HEK293T (cell line): ENCODE measurements around the gene SDHB.

Experiments used
- CTCF ChIA-PET: fragments of 350-600 bp; formaldehyde crosslinking; extraction: SDS; loops from one replicate; lab custom pipeline; 2021; ENCODE audit warnings: antibody characterized with exemption, inconsistent platforms; lab: Yijun Ruan, JAX
- POLR2A ChIA-PET: fragments of 350-600 bp; formaldehyde crosslinking; extraction: SDS; loops from one replicate; lab custom pipeline; 2020; ENCODE audit warnings: antibody characterized with exemption, inconsistent platforms; lab: Yijun Ruan, JAX
- DNase-seq: peaks from one replicate; pipeline ENCODE4 v3.0.0; 2012; ENCODE audit warnings: mixed read lengths; ENCODE audit errors: extremely low spot score
- ARNT ChIP-seq: fragments of 450-650 bp; IDR thresholded peaks from 2 replicates; pipeline ENCODE4 v1.6.1; 2017; ENCODE audit warnings: mild to moderate bottlenecking
- BHLHE40 ChIP-seq: fragments of 450-650 bp; IDR thresholded peaks from 2 replicates; pipeline ENCODE4 v1.6.1; 2016; ENCODE audit warnings: mild to moderate bottlenecking, moderate library complexity, borderline replicate concordance
- CTBP1 ChIP-seq: fragments of 450-650 bp; IDR thresholded peaks from 2 replicates; pipeline ENCODE4 v1.6.1; 2016; ENCODE audit warnings: borderline replicate concordance
- ELF4 ChIP-seq: fragments of 450-650 bp; IDR thresholded peaks from 2 replicates; pipeline ENCODE4 v1.6.1; 2017; ENCODE audit warnings: antibody characterized with exemption
- FOXA1 ChIP-seq: fragments of 450-650 bp; IDR thresholded peaks from 2 replicates; pipeline ENCODE4 v1.6.1; 2016; ENCODE audit warnings: mild to moderate bottlenecking
- FOXK2 ChIP-seq: fragments of 450-650 bp; IDR thresholded peaks from 2 replicates; pipeline ENCODE4 v1.6.1; 2016; ENCODE audit warnings: mild to moderate bottlenecking
- FOXM1 ChIP-seq: fragments of 450-650 bp; IDR thresholded peaks from 2 replicates; pipeline ENCODE4 v1.6.1; 2017; ENCODE audit warnings: mild to moderate bottlenecking, borderline replicate concordance
- HDGF ChIP-seq: fragments of 450-650 bp; IDR thresholded peaks from 2 replicates; pipeline ENCODE4 v1.6.1; 2017; ENCODE audit warnings: antibody characterized with exemption, borderline replicate concordance
- L3MBTL2 ChIP-seq: fragments of 450-650 bp; conservative IDR thresholded peaks from 2 replicates; pipeline ENCODE4 v1.6.1; 2016; ENCODE audit warnings: mild to moderate bottlenecking
- LEF1 ChIP-seq: fragments of 450-650 bp; IDR thresholded peaks from 2 replicates; pipeline ENCODE4 v1.6.1; 2017; ENCODE audit warnings: mild to moderate bottlenecking, borderline replicate concordance
- NFRKB ChIP-seq: fragments of 450-650 bp; IDR thresholded peaks from 2 replicates; pipeline ENCODE4 v1.6.1; 2016; ENCODE audit warnings: mild to moderate bottlenecking, moderate library complexity
- SP1 ChIP-seq: fragments of 450-650 bp; IDR thresholded peaks from 2 replicates; pipeline ENCODE4 v1.6.1; 2017
- SUZ12 ChIP-seq: fragments of 450-650 bp; IDR thresholded peaks from 2 replicates; pipeline ENCODE4 v1.6.1; 2016; ENCODE audit warnings: mild to moderate bottlenecking
- TARDBP ChIP-seq: fragments of 450-650 bp; IDR thresholded peaks from 2 replicates; pipeline ENCODE4 v1.6.1; 2016
- ZNF384 ChIP-seq: fragments of 450-650 bp; IDR thresholded peaks from 2 replicates; pipeline ENCODE4 v1.6.1; 2016
- TF ChIP-seq, protein P1 (sequence below): fragments of 450-650 bp; IDR thresholded peaks from 2 replicates; pipeline ENCODE4 v1.6.1; 2016

SDHB gene

GRCh38 chr1:17032741-17033140 is 21.1 kb downstream of the SDHB start:
- DNase-seq = no peak
- ChIA-PET POLR2A (no interaction called here), CTCF (no interaction called here)

GRCh38 chr1:17031436-17031835 is 22.4 kb downstream of the SDHB start:
- CTCF ChIA-PET = no interaction called here
- POLR2A ChIA-PET = no interaction called here
- TF ChIP-seq L3MBTL2 (no peak), BHLHE40 (no peak)
- no peak for DNase-seq

More at GRCh38 chr1:17032741-17033140, 21.1 kb downstream of the SDHB start:
- TF ChIP-seq ARNT (no peak), FOXA1 (no peak), HDGF (no peak), NFRKB (no peak), SP1 (no peak), ZNF384 (no peak), BHLHE40 (no peak), LEF1 (no peak), SUZ12 (no peak), TARDBP (no peak), CTBP1 (no peak), ELF4 (no peak), FOXK2 (no peak), L3MBTL2 (no peak)
- TF ChIP-seq, protein P1, sequence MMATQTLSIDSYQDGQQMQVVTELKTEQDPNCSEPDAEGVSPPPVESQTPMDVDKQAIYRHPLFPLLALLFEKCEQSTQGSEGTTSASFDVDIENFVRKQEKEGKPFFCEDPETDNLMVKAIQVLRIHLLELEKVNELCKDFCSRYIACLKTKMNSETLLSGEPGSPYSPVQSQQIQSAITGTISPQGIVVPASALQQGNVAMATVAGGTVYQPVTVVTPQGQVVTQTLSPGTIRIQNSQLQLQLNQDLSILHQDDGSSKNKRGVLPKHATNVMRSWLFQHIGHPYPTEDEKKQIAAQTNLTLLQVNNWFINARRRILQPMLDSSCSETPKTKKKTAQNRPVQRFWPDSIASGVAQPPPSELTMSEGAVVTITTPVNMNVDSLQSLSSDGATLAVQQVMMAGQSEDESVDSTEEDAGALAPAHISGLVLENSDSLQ = no peak

DNA sequence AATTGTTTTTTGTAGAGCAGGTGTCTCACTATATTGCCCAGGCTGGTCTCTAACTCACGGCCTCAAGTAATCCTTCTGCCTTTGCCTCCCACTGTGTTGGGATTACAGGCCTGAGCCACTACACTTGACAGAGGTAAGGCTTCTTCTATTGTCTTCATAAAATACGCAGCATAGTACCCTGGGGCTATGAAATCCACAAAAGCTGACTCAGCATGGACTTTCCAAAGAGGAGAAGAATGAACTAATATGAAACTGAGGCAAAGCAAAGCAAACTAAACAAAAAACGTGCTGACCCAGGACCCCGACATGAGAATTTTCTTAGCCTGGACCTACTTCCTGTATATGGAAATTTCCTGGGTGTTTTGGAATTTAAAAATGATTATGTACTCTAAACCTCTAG is 23.6 kb downstream of the SDHB start:
- CTCF ChIA-PET = no interaction called here
- DNase-seq = no peak
- TF ChIP-seq LEF1 (no peak), NFRKB (no peak), SUZ12 (no peak), HDGF (no peak), FOXM1 (no peak), ZNF384 (no peak), CTBP1 (no peak), BHLHE40 (no peak), L3MBTL2 (no peak), FOXA1 (no peak), SP1 (no peak), TARDBP (no peak), ARNT (no peak), ELF4 (no peak), FOXK2 (no peak)
- TF ChIP-seq, protein P1 = no peak
- POLR2A ChIA-PET = no interaction called here

- TF ChIP-seq FOXA1 (no peak), TARDBP (no peak)
- TF ChIP-seq, protein P1 = no peak
- CTCF ChIA-PET = interaction anchor here (0.7 kb wide), 1 partner anchor 48 kb away, joined by 5 read pairs; the partner anchor contains the start of gene MFAP2
- DNase-seq = no peak
- POLR2A ChIA-PET = no interaction called here
Observed at GRCh38 chr1:17028662-17029188, 25.1 kb downstream of the SDHB start.

DNA sequence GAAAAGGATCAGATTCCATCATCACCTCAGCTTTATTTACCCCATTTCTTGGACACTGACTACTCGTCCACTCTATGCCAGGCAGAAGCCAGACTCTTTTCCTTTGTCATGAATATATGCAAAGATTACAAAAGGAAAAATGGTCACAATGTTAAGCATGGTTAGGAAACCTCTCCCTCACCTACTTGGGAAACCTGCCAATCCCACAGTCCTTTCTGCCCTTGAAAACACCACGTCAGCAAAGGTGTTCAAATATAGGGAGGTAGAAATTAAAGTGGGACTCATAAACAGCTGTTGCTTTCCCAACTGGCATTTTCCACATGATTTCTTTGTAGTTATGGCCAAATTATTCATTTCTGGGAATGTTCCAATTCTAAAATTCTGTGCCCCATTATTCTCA is 25.9 kb downstream of the SDHB start:
- no peak for DNase-seq
- TF ChIP-seq ARNT (no peak), BHLHE40 (no peak), HDGF (no peak), FOXM1 (no peak), TARDBP (no peak), L3MBTL2 (no peak), ELF4 (no peak), CTBP1 (no peak), NFRKB (no peak), ZNF384 (no peak), SP1 (no peak), FOXA1 (no peak)
- TF ChIP-seq, protein P1 = no peak
- CTCF ChIA-PET = no interaction called here
- POLR2A ChIA-PET = no interaction called here

DNA sequence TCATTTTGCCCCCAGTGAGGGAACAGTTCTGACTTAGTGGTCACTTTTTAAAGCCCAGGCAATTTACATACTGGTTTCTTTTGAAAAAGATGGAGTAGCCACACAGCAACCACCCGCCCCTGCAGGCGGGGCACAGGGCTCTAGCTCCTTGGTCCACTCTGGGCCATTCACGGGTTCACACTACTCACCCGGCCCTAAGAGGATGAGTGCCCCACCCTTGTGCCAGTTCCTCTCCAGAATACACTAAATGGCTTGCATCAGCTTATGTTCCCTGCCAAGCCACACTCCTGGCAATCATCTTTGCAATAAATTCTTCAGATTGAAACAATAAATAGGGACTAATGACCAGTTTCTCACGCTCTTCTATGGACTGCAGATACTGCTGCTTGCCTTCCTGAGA is 26.4 kb downstream of the SDHB start:
- CTCF ChIA-PET = no interaction called here
- POLR2A ChIA-PET = no interaction called here
- DNase-seq = no peak
- TF ChIP-seq ZNF384 = no peak
- TF ChIP-seq L3MBTL2 = no peak
- TF ChIP-seq, protein P1 = no peak
- no peak for TF ChIP-seq BHLHE40
- no peak for TF ChIP-seq LEF1
- TF ChIP-seq ELF4 = no peak
- no peak for TF ChIP-seq SP1
- TF ChIP-seq CTBP1 = no peak
- no peak for TF ChIP-seq TARDBP
- no peak for TF ChIP-seq FOXM1
- no peak for TF ChIP-seq ARNT
- TF ChIP-seq HDGF = no peak
- no peak for TF ChIP-seq SUZ12
